Measurements from ENCODE around the gene ACTN4. TPM values are rescaled to one million over a fixed set of nuclear protein-coding genes. Genes with fewer than 3 reads are reported as not detected.

The ACTN4 gene
- polyA plus RNA-seq, 2 of the 4 experiments (the other 2 are of a cell fraction), result 605 to 967 TPM

DNA sequence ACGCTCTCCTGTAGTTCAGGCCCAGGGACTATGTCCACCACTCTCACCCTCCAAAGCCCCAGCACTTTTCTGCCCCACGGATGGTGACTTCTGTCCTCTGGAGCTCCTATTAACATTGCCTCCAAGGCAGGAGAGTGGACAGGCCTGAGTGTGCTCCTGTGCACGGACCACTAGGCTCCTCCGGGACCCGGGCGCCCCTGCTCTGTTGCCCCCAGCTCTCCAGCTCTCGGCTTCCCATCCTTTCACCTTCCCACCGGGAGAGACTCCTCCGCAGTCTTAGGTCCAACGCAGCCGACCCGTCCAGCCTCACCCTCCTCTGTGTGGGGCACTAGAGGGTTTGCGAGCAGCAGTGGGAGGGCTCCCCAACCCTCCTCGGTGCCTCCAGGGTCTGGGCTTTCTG, 66.4 kb downstream of the ACTN4 start:
- 93% methylated on average over 14 of the region's 14 CpGs for WGBS (ENCODE audit: missing lambda C conversion rate)
- FAIRE-seq, result no peak
- no peak for ATAC-seq
- peak overlapping the region in 1 of 2 experiments; percentile 50; a peak in 3 of 6 replicates for H3K27ac ChIP-seq
- no peak overlapping the region for H3K4me3 ChIP-seq
- POLR2A ChIA-PET, result no interaction called here
- TF ChIP-seq TP53 (CRISPR knock-in tag; IDR thresholded peaks at IDR 0.05), result no peak
- TF ChIP-seq POLR2AphosphoS2 (conservative IDR thresholded peaks at IDR 0.05; ENCODE audit: low read length), result 0 out of 2 replicates have a peak, but pooled peaks have one; percentile 45
- TF ChIP-seq, protein P1, sequence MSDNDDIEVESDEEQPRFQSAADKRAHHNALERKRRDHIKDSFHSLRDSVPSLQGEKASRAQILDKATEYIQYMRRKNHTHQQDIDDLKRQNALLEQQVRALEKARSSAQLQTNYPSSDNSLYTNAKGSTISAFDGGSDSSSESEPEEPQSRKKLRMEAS (IDR thresholded peaks at IDR 0.05), result no peak
- no peak for TF ChIP-seq RFX5 (IDR thresholded peaks at IDR 0.05)
- TF ChIP-seq, protein P2, sequence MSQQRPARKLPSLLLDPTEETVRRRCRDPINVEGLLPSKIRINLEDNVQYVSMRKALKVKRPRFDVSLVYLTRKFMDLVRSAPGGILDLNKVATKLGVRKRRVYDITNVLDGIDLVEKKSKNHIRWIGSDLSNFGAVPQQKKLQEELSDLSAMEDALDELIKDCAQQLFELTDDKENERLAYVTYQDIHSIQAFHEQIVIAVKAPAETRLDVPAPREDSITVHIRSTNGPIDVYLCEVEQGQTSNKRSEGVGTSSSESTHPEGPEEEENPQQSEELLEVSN (IDR thresholded peaks at IDR 0.05; ENCODE audit: borderline replicate concordance, low read depth), result no peak
- no peak for TF ChIP-seq EHMT2 (IDR thresholded peaks at IDR 0.05; ENCODE audit: low read depth)
- TF ChIP-seq MAFK (IDR thresholded peaks at IDR 0.05; ENCODE audit: partially characterized antibody), result no peak
- TF ChIP-seq BHLHE40 (IDR thresholded peaks at IDR 0.05; ENCODE audit: low read depth, low read length), result no peak
- TF ChIP-seq, protein P3, sequence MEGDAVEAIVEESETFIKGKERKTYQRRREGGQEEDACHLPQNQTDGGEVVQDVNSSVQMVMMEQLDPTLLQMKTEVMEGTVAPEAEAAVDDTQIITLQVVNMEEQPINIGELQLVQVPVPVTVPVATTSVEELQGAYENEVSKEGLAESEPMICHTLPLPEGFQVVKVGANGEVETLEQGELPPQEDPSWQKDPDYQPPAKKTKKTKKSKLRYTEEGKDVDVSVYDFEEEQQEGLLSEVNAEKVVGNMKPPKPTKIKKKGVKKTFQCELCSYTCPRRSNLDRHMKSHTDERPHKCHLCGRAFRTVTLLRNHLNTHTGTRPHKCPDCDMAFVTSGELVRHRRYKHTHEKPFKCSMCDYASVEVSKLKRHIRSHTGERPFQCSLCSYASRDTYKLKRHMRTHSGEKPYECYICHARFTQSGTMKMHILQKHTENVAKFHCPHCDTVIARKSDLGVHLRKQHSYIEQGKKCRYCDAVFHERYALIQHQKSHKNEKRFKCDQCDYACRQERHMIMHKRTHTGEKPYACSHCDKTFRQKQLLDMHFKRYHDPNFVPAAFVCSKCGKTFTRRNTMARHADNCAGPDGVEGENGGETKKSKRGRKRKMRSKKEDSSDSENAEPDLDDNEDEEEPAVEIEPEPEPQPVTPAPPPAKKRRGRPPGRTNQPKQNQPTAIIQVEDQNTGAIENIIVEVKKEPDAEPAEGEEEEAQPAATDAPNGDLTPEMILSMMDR (IDR thresholded peaks at IDR 0.05), result no peak
- CTCF ChIA-PET, result interaction anchor here (0.6 to 38.0 kb wide), 12 partner anchors 3 to 311 kb away, joined by 3 to 764 read pairs (median 4); partner anchors contain the start of genes FAM98C, MRPS12 and SARS2
- DNase-seq (ENCODE audit: low read depth in 1 of 2, low spot score in 1 of 2), result no peak
- H3K4me2 ChIP-seq, result no peak overlapping the region
- no peaks in the 10 kb centered on the region for H3K9me3 ChIP-seq
- H3K4me1 ChIP-seq, result peaks cover 40% of the 10 kb centered on the region

DNA sequence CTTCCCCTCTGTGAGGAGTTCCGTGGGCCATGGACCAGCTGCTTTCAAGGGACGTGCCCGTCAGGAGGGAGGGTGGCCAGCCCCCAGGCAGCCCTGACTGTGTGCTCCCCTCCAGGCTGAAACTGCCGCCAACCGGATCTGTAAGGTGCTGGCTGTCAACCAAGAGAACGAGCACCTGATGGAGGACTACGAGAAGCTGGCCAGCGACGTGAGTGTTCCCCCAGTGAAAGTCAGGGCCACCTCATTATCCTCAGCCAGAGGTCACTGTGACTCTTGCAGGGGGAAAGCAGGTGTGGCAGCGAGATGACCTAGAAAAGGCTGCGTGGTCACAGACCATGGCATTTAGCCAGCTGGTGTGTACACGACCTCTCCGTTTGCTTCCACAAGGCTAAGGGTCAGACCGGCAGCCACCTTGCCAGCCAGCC, 66.9 kb downstream of the ACTN4 start:
- peaks cover 40% of the 10 kb centered on the region for H3K4me1 ChIP-seq
- peak overlapping the region in 1 of 2 experiments; percentile 50; a peak in 3 of 6 replicates for H3K27ac ChIP-seq
- H3K4me2 ChIP-seq, result no peak overlapping the region
- FAIRE-seq (peak; percentile 32), DNase-seq (ENCODE audit: low read depth in 1 of 2, low spot score in 1 of 2) (no peak), ATAC-seq (no peak)
- TF ChIP-seq, protein P4, sequence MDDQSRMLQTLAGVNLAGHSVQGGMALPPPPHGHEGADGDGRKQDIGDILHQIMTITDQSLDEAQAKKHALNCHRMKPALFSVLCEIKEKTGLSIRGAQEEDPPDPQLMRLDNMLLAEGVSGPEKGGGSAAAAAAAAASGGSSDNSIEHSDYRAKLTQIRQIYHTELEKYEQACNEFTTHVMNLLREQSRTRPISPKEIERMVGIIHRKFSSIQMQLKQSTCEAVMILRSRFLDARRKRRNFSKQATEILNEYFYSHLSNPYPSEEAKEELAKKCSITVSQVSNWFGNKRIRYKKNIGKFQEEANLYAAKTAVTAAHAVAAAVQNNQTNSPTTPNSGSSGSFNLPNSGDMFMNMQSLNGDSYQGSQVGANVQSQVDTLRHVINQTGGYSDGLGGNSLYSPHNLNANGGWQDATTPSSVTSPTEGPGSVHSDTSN (IDR thresholded peaks at IDR 0.05), result no peak
- TF ChIP-seq RAD21 (conservative IDR thresholded peaks at IDR 0.05 in 1 of 2, IDR thresholded peaks at IDR 0.05 in 1 of 2) (no peak), NR3C1 (IDR thresholded peaks at IDR 0.05) (no peak), GATA3 (IDR thresholded peaks at IDR 0.05; ENCODE audit: borderline replicate concordance) (no peak), CBX2 (IDR thresholded peaks at IDR 0.05; ENCODE audit: borderline replicate concordance, low read depth) (no peak), FOSB (CRISPR knock-in tag; IDR thresholded peaks at IDR 0.05) (no peak), ZNF302 (CRISPR knock-in tag; IDR thresholded peaks at IDR 0.05) (no peak), HOXA7 (CRISPR knock-in tag; IDR thresholded peaks at IDR 0.05) (no peak), NPAS2 (CRISPR knock-in tag; IDR thresholded peaks at IDR 0.05; ENCODE audit: borderline replicate concordance) (no peak), RARB (CRISPR knock-in tag; IDR thresholded peaks at IDR 0.05) (no peak), JUNB (IDR thresholded peaks at IDR 0.05) (no peak), SMC3 (IDR thresholded peaks at IDR 0.05) (no peak), ZSCAN20 (CRISPR knock-in tag; IDR thresholded peaks at IDR 0.05) (no peak), HOXB5 (CRISPR knock-in tag; IDR thresholded peaks at IDR 0.05) (no peak)
- TF ChIP-seq, protein P5, sequence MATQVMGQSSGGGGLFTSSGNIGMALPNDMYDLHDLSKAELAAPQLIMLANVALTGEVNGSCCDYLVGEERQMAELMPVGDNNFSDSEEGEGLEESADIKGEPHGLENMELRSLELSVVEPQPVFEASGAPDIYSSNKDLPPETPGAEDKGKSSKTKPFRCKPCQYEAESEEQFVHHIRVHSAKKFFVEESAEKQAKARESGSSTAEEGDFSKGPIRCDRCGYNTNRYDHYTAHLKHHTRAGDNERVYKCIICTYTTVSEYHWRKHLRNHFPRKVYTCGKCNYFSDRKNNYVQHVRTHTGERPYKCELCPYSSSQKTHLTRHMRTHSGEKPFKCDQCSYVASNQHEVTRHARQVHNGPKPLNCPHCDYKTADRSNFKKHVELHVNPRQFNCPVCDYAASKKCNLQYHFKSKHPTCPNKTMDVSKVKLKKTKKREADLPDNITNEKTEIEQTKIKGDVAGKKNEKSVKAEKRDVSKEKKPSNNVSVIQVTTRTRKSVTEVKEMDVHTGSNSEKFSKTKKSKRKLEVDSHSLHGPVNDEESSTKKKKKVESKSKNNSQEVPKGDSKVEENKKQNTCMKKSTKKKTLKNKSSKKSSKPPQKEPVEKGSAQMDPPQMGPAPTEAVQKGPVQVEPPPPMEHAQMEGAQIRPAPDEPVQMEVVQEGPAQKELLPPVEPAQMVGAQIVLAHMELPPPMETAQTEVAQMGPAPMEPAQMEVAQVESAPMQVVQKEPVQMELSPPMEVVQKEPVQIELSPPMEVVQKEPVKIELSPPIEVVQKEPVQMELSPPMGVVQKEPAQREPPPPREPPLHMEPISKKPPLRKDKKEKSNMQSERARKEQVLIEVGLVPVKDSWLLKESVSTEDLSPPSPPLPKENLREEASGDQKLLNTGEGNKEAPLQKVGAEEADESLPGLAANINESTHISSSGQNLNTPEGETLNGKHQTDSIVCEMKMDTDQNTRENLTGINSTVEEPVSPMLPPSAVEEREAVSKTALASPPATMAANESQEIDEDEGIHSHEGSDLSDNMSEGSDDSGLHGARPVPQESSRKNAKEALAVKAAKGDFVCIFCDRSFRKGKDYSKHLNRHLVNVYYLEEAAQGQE (IDR thresholded peaks at IDR 0.05), result no peak
- TF ChIP-seq, protein P3 (IDR thresholded peaks at IDR 0.05), result no peak
- ChIA-PET CTCF (interaction anchor here (0.6 to 38.0 kb wide), 10 partner anchors 2 to 312 kb away, joined by 3 to 764 read pairs (median 4); partner anchors contain the start of genes FAM98C, MRPS12 and SARS2), POLR2A (no interaction called here)
- WGBS (ENCODE audit: missing lambda C conversion rate), result 93% methylated on average over 14 of the region's 14 CpGs
- H3K9me3 ChIP-seq, result no peaks in the 10 kb centered on the region
- H3K4me3 ChIP-seq, result no peak overlapping the region
